Measurements from ENCODE around the gene PLTP.

- no peak for TF ChIP-seq POLR2A (IDR thresholded peaks at IDR 0.05)
- no peak for TF ChIP-seq CTCF (IDR thresholded peaks at IDR 0.05)
These were observed 37.0 kb upstream of the PLTP start for GRCh38 chr20:45948742-45949541.
